Fibroblast of mammary gland (primary cell): ENCODE results near the gene PSTK.

Source experiments
- DNase-seq: peaks from one replicate; pipeline ENCODE4 v3.0.0-alpha.2; 2010; ENCODE audit warnings: low read depth
- H3K4me3 ChIP-seq: 2 replicates; pipeline ENCODE4 v1.5.1; 2011; ENCODE audit warnings: low read depth, mild to moderate bottlenecking, low read length, moderate library complexity; ENCODE audit not compliant: control insufficient read depth
- CTCF ChIP-seq: conservative IDR thresholded peaks from 2 replicates; pipeline ENCODE4 v1.5.1; 2011; ENCODE audit warnings: low read depth, low read length, inconsistent platforms; ENCODE audit not compliant: control insufficient read depth, insufficient read depth

Gene PSTK

DNA sequence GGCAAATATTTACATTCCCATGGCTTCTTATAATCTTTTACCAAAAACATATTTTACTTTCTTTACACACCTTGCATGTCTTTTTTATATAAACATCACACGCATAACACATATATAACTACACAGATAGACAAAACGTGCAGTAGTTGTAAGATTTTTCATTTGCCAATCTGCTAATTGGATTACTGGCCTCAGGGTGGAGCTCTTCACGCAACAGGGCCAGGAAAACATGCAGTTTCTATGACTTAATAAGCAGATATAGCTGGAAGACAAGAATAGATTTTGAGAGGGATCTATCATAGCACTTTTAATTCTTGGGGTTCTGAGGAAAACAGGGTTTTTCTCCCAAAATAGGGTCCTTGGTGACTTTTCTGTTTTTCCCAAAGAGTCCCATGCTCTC lies 41.3 kb downstream of the PSTK start:
- H3K4me3 ChIP-seq: no peak overlapping the region
- TF ChIP-seq CTCF: peak; percentile 33
- peak; percentile 22 for DNase-seq

DNA sequence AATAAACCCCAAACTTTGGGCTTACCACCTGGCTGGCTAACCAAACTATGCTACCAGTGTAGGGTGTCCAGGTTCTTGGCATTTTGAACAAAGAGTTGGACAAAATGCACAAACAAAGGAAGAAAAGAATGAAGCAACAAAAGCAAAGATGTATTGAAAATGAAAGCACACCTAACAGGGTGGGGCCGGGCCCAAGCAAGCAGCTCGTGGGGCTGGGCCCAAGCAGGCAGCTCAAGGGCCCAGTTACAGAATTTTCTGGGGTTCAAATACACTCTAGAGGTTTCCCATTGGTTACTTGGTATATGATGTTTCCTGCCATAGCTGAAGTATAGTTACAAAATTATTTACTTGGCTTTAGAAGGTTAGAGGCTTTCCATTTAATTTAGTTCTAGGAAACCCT lies 44.3 kb downstream of the PSTK start:
- no peak for DNase-seq
- TF ChIP-seq CTCF: no peak
- H3K4me3 ChIP-seq: no peak overlapping the region

- TF ChIP-seq CTCF: no peak
- DNase-seq: no peak
- H3K4me3 ChIP-seq: no peak overlapping the region
Measured at GRCh38 chr10:123026302-123026701, 46.1 kb downstream of the PSTK start.

DNA sequence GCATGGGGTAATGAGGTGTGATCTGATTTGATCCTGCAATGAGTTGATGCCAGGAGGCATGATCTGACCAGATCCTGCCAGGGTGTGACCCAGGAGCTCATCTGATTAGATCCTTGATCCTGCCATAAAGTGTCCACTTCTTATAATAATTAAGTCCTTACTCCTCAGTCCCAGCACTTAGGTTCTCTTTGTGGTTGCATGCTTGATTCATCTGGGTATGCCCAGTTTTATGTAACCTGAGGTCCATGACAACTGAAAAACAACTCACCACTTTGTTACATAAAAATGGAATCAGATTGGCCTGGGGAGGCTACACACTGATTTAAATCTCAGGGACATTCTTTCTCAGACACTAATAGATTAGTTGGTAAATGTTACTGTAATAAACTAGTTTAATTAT lies 47.7 kb downstream of the PSTK start:
- no peak overlapping the region for H3K4me3 ChIP-seq
- DNase-seq: peak; percentile 7
- TF ChIP-seq CTCF: no peak

DNA sequence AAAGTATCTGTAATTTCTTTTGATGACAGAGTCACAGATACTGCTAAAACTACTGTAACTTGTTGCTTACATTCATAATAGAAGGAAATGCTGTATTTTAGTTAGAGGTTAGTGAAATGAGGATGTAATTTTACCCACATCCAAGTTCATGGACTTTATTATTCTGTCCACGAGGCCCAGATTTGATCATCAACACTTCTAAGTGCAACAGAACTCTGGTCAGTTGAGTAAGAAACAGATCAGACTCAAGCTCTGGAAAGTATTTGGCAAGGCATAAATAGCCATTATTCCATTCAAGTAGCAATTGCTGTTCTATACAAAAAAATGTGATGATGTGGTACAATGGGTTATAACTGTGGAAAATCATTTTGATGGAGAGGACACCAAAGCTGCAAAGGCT lies 50.9 kb downstream of the PSTK start:
- H3K4me3 ChIP-seq: no peak overlapping the region
- TF ChIP-seq CTCF: no peak
- no peak for DNase-seq

DNA sequence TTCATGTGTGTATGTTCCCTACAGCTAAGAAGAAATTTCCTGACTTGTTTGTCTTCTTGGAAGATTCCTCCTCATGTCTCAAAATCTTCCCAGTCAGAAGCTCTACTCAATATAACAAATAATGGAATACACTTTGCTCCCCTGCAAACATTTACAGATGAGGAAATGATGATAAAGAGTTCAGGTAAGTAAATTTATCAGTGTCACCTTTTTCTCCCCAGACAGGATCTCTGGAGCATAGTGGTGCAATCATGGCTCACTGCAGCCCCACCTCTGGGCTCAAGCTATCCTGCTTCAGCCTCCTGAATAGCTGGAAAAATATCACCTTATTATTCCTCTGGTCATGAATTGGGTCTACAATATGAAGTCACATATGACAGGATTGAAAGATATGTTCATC lies 54.1 kb downstream of the PSTK start:
- no peak for DNase-seq
- H3K4me3 ChIP-seq: no peak overlapping the region
- no peak for TF ChIP-seq CTCF

DNA sequence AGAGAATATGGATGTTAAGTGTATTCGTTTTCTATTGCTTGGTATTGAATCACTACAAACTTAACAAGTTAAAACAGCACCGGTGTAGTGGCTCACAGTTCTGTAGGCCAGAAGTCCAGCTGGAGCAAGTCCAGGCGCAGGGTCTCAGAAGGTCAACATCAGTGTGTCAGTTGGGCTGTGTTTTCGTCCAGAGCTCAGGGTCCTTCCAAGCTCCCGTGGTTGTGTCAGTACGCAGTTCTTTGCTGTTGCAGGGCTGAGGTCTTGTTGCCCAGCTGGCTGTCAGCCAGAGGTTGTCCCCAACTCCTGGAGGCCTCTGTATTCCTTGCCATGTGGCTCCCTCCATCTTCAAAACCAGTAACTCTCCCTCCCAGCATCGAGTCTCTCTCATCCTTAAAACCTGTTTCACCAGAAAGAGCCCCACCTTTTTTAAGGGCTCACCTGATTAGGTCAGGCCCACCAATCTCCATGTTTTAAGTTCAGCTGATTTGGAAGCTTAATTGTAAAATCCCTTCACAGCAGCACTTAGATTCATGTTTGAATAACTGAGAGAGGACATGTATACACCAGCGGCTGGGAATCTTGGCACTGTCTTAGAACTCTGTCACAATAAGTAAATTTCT lies 55.4 kb downstream of the PSTK start:
- no peak overlapping the region for H3K4me3 ChIP-seq
- no peak for DNase-seq
- TF ChIP-seq CTCF: no peak
